GM21825 (cell line): ENCODE results near the gene DSCAM.
"Not testable (repeated sequence)": the region's sequence is repeated elsewhere in the genome, so short reads cannot be mapped to it uniquely, and the experiment has no call there.

Source experiments
- ATAC-seq: cut with Tn5 transposase; IDR thresholded peaks from one replicate; pipeline ENCODE4 v1.9.1; 2021; ENCODE audit warnings: mild to moderate bottlenecking, moderate library complexity; ENCODE audit not compliant: unreplicated experiment

The DSCAM gene

DNA sequence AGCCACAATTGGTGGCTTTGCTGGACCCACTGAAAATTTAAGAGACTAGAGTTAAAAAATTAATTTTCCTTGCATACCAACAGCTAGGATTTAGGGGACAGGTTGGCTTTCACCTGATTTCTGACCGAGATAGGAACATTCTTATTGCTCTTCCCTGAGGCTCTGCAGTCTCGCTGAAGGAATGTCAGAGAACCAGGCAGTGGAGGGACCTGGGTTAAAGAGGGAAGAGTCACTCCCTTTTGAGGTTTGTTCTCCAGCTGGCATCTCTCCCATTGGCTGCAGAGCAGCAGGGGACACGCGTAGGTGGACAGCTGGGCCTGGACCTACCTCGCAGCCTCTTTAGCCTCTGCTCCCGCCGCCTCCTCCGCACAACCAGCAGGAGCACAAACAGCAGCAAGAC lies 772.2 kb downstream of the DSCAM start:
- ATAC-seq = no peak

DNA sequence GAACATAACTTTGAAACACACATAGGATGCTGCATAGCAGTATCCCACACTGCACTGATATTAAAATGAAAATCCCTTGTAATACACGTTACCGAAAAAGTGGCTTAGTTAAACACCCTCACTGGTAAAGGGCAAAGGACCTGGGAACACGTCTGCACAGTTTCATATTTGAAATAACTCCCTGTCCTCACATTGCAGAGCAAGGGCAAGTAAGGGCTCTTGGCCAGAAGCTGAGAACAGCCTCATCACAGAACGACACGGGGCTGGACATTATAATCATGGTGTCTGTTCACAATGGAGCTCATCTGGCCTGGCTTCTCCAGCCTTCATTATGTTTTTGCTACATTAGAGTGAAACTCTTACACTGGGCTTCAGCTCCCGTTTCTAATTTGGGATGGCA lies 772.8 kb downstream of the DSCAM start:
- ATAC-seq = no peak

GRCh38 chr21:40073642-40074041 lies 773.3 kb downstream of the DSCAM start:
- no peak for ATAC-seq

GRCh38 chr21:40070871-40071270 lies 776.1 kb downstream of the DSCAM start:
- ATAC-seq = no peak

- ATAC-seq = no peak
These were observed 779.2 kb downstream of the DSCAM start for GRCh38 chr21:40067751-40068150.

DNA sequence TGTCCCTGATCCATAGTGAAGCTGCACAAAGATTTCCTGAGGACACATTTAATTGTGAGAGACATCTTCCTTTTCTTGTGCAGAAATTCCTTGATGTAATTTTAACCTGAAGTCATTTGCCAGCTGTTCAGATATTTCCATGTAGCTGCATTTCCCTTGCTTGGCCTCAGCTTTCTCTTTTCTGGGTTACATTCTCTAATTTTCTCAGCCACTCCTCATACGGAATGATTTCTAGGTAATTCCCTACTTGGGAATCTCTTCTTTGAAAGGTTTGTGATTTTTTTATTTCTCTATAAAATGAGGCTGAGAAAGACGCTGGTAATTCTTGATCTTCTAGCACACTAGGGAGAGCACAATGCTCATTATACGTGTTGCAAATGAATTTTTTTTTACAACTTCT lies 780.7 kb downstream of the DSCAM start:
- ATAC-seq = no peak

DNA sequence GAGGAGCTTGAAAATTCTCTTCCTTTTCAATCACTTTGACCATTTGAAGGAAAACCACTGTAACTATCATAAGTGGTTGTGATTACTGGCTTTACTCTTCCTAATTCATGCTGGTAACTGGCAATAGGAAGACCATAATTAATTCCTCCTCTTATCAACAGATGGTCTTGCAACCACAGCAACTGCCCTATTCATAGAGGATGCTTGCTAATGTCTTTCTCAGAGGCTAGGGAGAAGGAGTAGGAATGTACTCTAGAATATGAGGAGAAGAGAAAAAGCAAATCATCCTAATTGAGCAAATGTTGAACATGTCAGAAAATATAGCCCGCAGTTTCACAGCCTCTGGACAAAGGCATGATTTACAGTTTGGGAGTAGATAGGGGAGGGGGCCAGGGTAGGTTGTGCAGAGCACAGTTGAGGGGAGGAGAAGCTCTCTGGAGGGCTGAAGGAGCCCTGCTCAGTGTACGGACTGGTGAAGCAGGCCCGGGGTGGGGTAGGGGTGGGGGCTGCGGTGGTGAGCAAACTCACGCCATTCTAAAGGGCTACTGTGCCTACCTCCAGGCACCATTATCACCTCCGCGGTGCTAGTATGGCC lies 786.8 kb downstream of the DSCAM start:
- ATAC-seq = no peak

DNA sequence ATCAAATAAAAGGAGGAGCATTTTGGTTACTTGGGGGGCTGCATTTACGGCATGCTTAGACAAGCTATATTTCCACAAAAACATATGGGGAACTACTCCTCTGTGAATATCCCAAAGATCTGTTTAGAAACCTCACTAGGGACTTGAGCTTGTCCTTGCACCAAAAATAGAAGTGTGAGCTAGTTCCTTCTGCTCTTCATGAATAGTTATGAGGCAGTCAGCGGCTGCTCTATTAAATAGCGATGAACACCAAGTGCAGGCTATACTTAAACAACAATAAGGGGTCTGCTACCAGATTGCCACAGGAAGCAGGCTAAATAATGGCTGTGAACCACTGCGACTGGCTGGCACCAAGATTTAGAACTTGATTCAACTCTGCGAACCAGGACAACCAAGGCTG lies 789.6 kb downstream of the DSCAM start:
- no peak for ATAC-seq

- no peak for ATAC-seq
These were observed 790.9 kb downstream of the DSCAM start for GRCh38 chr21:40056031-40056430.

GRCh38 chr21:40054403-40054802 lies 792.6 kb downstream of the DSCAM start:
- no peak for ATAC-seq

GRCh38 chr21:40053007-40053406 lies 794.0 kb downstream of the DSCAM start:
- no peak for ATAC-seq

DNA sequence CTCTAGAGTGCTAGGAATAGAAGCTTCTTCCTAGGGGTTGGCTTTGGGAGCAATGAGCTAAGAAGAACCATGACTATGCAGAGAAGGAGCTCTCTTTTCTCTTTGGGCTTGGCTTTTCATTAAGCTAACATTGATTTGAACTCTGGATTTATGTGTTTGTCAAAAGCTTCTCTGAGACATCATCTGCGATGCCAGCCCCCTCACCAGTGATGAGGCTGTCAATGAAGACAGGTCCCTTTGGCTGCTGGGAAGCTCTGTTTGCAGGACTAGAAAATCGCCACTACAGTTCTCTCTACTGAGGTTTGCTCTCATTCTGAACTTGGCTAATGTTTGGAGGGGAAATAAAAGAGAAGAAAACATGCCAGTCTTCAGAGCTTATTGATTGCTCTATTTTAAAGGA lies 794.7 kb downstream of the DSCAM start:
- no peak for ATAC-seq

- no peak for ATAC-seq
These were observed 795.2 kb downstream of the DSCAM start for GRCh38 chr21:40051801-40052200.

DNA sequence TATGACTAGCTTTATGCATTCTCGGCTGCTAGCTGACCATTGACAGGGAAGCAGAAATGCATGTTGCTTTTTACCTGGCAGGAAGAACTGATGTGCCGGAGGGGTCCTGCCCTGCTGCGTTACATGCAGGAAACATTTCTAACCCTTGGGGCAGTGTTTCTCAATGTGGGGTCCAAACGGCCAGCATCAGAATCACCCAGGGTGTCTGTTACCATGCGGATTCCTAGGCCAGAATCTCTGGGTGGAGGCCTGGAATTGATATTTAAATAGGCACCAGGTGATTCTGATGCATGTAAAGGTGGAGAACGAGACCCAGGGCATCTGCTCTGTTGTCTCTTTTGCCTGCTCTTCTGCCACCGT lies 797.0 kb downstream of the DSCAM start:
- ATAC-seq = no peak

DNA sequence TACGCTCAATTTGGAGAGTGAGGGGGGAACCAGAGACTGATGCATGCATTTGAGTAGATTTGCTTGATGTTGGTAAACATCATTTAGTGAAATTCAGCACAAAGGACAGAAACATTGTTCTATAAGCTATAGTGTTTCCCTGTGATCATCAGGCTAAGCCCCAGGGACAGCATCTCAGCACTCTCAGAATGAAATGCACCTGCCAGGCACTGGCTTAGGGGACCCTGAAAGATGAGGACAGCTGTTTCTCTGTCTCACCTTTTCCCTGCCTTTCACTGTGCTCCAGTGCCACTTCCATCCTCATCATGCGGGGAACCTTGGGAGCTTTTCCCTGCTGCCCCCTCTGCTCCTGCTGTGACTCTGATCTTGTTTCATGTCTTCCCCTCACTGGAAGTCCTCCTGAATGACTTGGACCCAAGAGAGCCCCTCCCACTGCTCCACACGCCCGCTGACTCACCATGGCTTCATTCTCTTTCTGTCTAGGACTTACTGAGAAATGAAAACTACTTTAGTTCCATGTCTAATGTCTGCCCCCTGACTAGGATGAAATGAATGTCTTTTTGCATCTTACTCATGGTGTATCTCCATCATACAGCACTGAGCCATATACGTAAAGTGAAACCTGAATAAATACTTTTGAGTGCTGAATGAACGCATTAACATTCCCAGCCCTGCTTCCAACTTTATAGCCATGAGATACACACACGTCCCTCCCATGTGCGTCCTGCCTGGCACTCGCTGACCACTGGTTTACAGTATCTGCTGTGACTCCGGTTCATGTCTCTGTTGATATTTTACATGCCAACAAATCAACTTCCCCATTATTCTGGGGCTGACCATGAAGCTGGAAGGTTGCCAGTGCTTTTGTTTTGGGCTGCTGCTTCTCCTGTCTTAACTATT lies 797.7 kb downstream of the DSCAM start:
- ATAC-seq = no peak

DNA sequence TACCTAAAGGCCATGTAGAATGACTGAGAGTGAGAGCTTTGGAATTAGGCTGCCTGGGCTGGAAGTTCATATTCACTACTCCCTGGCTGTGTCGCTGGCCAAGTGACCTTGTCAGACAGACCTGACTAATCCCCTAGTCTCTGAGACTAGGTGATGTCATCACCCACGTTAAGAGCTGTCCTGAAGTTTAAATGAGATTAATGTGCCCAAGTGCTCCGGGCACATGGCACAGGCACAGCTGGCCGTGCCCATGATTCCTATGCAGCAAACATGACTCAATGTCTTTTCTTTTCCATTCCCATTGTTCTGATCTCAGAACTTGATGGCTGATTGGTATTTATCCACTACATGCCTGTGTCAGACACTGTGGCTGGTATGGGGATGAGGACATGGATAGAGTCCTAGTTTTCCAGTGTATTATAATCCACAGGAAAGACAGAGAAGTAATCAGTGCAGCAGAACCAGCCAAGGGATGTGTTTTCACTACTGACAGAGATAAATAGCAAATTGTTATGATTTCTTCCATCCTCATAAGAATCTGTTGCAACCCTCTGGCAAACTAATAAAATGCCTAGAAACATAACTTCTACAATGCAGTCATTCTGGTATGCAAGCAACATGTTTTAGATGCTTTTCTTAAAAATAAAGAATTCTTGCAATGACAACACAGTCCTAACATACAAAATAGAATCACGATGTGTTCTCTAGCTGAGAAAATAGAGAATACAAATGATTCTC lies 798.8 kb downstream of the DSCAM start:
- ATAC-seq = no peak

DNA sequence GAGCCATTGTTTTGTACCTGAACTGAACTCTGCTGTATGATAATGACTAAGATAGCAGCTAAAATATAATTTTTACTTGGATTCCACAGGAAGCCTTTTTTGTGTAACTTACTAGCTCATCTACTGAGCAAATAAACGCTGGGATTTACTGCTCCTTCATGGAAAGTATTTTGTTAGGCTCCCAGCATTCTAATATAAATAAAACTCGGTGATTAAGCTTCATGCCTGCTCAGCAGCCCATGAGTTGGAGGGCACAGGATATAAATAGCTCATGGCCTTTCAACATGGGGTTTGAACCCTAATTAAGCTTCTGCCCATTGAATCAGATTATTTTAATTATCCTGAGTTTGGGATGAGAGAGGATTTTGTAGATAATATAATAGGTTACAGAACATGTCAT lies 799.7 kb downstream of the DSCAM start:
- no peak for ATAC-seq

GRCh38 chr21:40043866-40044265 lies 803.1 kb downstream of the DSCAM start:
- no peak for ATAC-seq

DNA sequence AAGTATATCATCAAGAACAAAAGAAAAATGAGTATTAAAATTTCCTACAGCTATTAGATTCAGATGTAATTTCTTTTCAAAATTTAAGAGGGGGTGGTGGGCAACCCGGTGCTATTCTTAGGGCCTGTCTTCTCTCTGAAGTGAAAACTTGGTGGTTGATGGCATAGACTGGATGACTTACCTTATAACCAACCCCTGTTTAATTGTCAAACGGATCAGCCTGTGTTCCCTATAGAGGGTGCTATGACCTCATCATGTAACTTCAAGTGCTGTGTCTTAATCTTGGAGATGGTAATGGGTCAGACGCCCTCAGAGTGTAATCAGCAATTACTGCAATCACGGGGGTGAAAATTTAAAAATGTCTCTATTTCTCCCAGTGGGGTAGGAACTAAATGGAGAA lies 803.5 kb downstream of the DSCAM start:
- ATAC-seq = no peak

DNA sequence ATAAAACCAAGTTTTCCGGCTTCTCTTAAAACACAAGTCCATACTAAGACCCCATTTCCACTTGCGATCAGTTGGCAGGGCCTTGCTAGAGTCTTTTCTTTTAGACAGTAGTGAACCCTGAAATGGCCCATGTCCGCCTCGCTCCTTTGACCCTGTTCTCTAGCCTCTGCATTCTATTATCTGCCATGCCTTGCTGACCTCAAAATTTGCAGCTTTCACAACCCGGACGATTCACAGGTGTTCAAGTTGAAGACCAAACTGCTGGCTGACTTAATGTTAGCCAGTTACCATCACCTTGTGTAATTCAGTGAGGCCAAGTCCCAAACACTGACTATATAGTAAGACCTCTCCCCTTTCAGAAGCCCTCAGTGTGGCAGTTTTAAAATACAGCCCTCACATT lies 805.5 kb downstream of the DSCAM start:
- ATAC-seq = no peak

DNA sequence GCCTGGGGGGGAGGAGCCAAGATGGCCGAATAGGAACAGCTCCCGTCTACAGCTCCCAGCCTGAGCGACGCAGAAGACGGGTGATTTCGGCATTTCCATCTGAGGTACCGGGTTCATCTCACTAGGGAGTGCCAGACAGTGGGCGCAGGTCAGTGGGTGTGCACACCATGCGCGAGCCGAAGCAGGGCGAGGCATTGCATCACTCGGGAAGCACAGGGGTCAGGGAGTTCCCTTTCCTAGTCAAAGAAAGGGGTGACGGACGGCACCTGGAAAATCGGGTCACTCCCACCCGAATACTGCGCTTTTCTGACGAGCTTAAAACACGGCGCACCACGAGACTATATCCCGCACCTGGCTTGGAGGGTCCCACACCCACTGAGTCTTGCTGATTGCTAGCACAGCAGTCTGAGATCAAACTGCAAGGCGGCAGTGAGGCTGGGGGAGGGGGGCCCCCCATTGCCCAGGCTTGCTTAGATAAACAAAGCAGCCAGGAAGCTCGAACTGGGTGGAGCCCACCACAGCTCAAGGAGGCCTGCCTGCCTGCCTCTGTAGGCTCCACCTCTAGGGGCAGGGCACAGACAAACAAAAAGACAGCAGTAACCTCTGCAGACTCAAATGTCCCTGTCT lies 813.7 kb downstream of the DSCAM start:
- ATAC-seq = not testable (repeated sequence)
